Fibroblast of the aortic adventitia (primary cell): ENCODE measurements around the gene PRKG1. TPM values are rescaled to one million over a fixed set of nuclear protein-coding genes. Genes with fewer than 3 reads are reported as not detected.

Experiments
- DNase-seq: peaks from one replicate; pipeline ENCODE4 v3.0.0-alpha.2; 2010; ENCODE audit warnings: low read depth
- H3K4me3 ChIP-seq: 2 replicates; pipeline ENCODE4 v1.5.1; 2011; ENCODE audit warnings: low read depth, mild to moderate bottlenecking, control low read depth, low read length, moderate library complexity
- CTCF ChIP-seq: IDR thresholded peaks from 2 replicates; pipeline ENCODE4 v1.5.1; 2011; ENCODE audit warnings: mild to moderate bottlenecking, low read length, control low read depth, inconsistent platforms; ENCODE audit not compliant: insufficient read depth
- total RNA-seq: library from RNA; depleted of rRNA; stranded (reverse); fragments of >200 nt; gene quantifications from 2 replicates; pipeline ENCODE4 v1.2.3, GENCODE V29; 2012; ENCODE audit warnings: low replicate concordance

PRKG1 gene
- total RNA-seq, 1 donor, result 45.6 TPM

- H3K4me3 ChIP-seq, result no peak overlapping the region
- TF ChIP-seq CTCF, result no peak
- DNase-seq, result no peak
Measured at GRCh38 chr10:51141010-51141409, 66.7 kb downstream of the PRKG1 start.

- no peak for TF ChIP-seq CTCF
- no peak for DNase-seq
- no peak overlapping the region for H3K4me3 ChIP-seq
Measured at GRCh38 chr10:51144161-51144781, 70.0 kb downstream of the PRKG1 start.

GRCh38 chr10:51145375-51145774 is 71.1 kb downstream of the PRKG1 start:
- no peak for DNase-seq
- no peak overlapping the region for H3K4me3 ChIP-seq
- no peak for TF ChIP-seq CTCF

- H3K4me3 ChIP-seq, result no peak overlapping the region
- TF ChIP-seq CTCF, result no peak
- no peak for DNase-seq
Measured at GRCh38 chr10:51147644-51148399, 73.5 kb downstream of the PRKG1 start.

- no peak overlapping the region for H3K4me3 ChIP-seq
- DNase-seq, result peak; percentile 65
- no peak for TF ChIP-seq CTCF
Measured at GRCh38 chr10:51156926-51157325, 82.6 kb downstream of the PRKG1 start.

GRCh38 chr10:51158832-51159231 is 84.5 kb downstream of the PRKG1 start:
- DNase-seq, result no peak
- TF ChIP-seq CTCF, result no peak
- no peak overlapping the region for H3K4me3 ChIP-seq

- H3K4me3 ChIP-seq, result no peak overlapping the region
- TF ChIP-seq CTCF, result no peak
- no peak for DNase-seq
Measured at GRCh38 chr10:51159841-51160240, 85.6 kb downstream of the PRKG1 start.
